Hepatocyte (in vitro differentiated cells): ENCODE results near the gene GGT6.

Experiments used
- CTCF ChIP-seq: fragments of 200-600 bp; sonication (generic); IDR thresholded peaks from 2 replicates; pipeline ENCODE4 v1.5.1; 2016; ENCODE audit warnings: antibody characterized with exemption, mild to moderate bottlenecking; ENCODE audit not compliant: poor library complexity
- EZH2 ChIP-seq: fragments of 200-600 bp; sonication (generic); IDR thresholded peaks from 2 replicates; pipeline ENCODE4 v1.6.1; 2016; ENCODE audit warnings: antibody characterized with exemption, mild to moderate bottlenecking, borderline replicate concordance

- TF ChIP-seq CTCF (no peak), EZH2 (no peak)
These were observed 31.2 kb upstream of the GGT6 start for GRCh38 chr17:4591529-4591928.
